GM21390 (cell line): Measurements from ENCODE around the gene DNAJB9.
A peak's percentile ranks its signal among the peaks of the same experiment; 100 is the strongest.
"Not testable (repeated sequence)": the region's sequence is repeated elsewhere in the genome, so short reads cannot be mapped to it uniquely, and the experiment has no call there.

Experiments
- ATAC-seq: cut with Tn5 transposase; IDR thresholded peaks from one replicate; pipeline ENCODE4 v1.9.1; 2021; ENCODE audit not compliant: unreplicated experiment

DNAJB9 gene

DNA sequence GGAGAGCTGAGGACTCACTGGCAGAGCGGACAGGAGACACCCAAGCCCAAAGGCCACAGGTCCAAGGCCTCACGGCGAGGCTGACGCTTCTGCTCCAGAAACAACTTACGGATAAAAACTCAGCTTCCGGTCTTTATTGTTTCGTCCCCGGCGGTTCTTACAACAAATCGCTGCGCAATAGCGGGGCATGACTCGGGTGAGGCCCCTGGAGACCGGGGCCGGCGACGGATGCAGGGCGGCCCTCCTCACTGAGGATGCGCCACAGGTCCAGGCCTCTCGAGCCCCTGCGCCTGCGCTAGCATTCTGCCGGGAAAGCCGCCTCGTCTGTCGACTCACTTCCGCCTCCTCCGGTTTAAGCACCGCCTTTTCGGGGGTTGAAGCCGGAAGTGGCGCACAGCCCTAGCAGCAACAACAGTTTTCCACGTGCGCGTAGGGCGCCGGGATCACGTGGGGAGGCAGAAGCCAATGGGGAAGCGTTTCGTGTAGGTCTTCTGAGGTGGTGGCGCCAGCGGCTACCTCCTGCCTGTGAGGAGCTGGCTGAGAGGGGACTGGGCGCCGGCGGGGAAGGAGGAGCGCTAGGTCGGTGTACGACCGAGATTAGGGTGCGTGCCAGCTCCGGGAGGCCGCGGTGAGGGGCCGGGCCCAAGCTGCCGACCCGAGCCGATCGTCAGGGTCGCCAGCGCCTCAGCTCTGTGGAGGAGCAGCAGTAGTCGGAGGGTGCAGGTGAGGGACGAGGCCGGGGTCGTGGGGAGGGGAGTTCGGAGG lies at the start of gene DNAJB9, which contains the start of gene THAP5:
TSS of gene DNAJB9 (plus strand) at position 494 of the 765 bp plus-strand sequence. CDS start 1,853 bp downstream, outside the sequence.
TSS of gene THAP5 (minus strand) at position 326 of the 765 bp plus-strand sequence. CDS start at position 189, 137 bp downstream.
- peak; percentile 92 for ATAC-seq

DNA sequence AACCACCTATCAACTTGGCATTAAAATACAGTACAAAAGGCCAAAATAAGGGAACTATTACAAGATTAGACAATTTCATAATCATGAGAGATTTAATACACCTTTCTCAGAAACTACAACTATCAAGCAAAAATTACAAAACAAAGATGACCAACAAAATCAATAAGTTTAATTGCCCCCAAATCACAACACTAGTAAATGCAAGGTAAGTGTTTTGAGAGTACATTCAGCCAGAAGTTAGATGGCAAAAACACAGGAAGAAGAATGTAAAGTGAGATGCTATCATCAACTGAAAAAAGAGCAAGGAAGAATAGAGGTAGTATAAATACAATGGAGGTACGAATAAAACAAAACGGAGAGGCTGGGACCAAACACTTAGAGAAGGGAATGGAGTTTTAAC lies 46.9 kb upstream of the DNAJB9 start:
- ATAC-seq = no peak

DNA sequence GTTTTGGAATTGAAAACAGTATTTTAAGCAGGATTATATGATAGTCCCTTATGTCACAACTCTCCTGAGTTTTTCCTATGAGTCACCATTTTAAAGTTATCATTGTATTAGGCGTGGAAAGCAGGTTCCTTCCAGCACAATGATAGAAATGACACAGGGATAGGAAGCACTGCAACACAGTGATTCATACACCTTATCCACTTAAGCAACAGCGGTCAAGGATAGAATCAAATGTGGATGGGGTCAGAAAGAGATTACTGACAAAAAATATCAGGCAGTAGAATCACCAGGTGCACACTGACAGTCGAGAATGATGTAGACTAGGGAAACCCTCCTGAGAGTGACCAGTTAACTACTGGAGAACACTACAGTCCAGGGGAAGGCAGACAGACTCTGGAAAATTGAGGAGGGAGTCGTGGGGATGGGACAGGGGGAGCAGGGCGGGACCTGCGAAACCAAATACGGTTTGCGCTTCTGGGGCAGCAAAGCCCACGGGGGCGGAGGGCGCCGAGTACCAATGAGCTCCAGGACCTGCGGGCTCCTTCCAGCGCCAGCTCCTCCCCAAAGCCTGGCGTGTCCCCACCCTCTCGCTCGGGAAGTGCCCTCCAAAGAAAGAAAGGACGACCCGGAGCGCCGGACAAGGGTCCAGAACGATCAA lies 44.2 kb upstream of the DNAJB9 start:
- ATAC-seq = peak; percentile 52

DNA sequence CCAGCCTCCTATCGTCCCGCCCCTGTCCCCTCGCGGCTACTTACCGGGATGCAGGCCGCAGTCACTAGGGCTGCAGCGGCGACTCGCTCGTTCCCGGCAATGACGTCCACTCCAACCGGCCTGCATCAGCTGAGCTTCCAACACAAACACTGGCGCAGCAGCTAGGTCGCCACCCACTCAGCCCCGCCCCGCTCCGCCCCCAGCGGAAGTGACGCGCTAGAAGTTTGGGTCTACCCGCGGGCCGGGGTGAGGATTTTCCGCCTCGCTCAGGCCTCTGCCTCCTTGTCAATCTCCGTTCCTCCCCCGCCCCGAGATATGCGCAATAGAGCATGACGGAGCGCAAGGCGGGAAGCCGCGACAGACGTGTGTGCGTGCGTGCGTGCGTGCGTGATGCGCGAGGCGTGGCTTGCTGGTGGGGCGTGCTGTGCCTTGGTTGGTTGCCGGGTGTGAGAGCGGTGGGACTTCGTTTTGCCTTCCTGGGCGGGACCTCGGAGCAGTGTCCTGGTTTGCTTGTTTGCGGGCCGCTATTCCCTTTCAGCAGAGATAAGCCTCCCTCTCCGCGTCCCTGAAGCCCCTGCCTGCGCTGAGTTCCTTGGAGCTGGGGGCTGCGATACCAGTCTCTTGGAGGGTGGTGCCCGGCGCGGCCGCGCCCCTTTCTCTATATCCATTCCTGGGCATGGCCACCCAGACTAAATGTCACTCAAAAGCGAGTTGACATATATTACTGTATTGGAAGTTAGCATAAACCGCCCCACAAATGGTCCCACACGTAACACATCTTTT lies 43.5 kb upstream of the DNAJB9 start, which contains the start of gene PNPLA8:
TSS of gene PNPLA8 (minus strand) at position 151 of the 783 bp plus-strand sequence. CDS start 10,644 bp downstream, outside the sequence.
- peak; percentile 93 for ATAC-seq

DNA sequence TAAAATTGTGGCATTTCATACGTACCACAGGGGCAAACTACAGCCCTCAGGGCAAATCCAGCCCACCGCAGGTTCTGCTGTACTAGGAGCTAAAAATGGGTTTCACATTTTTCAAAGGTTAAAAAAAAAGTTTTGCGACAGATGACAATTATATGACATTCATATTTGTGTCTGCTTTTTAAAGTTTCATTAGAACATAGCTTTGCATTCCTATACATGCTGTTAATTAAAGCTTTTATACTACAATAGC lies 43.0 kb upstream of the DNAJB9 start:
- no peak for ATAC-seq

DNA sequence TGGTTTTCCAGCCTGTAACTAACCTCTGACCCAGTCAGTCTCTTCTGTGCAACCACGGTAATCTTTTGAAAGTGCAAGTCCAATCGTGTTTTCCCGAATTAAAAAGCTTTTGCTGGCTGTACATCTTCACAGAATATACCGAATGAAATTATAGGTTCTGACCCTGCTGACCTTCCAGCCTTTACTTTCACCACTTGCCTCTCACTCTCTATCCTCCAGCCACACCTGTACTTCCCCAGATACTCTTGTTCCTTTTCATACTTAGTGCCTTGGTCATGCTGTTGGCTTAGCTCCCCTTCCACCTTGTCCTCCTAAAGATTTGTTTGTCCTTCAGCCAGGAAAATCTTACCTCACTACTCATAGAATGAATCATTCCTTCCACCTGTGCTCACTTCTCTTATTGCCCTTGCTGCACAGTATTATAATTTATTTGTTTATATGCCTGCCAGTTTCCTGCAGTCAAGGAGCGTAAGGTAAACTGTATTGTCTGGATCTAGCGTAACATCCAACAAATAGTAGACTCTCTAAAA lies 41.4 kb upstream of the DNAJB9 start:
- ATAC-seq = no peak

DNA sequence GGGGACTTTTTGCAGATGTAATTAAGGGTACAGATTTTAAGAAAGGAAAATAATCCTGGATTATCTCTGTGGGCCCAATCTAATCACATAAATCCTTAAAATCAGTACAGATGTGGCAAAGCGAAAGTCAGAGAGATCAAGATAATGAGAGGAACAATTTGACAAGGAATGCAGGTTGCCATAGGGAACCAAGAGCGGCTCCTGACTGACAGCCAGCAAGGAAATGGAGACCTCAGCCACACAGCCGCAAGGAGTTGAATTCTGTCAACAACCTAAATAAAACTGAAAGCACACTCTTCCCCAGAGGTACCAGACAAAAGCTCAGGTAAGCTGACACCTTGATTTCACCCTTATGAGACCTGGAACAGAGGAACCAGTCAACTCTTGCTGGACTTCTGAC lies 40.3 kb upstream of the DNAJB9 start:
- no peak for ATAC-seq

DNA sequence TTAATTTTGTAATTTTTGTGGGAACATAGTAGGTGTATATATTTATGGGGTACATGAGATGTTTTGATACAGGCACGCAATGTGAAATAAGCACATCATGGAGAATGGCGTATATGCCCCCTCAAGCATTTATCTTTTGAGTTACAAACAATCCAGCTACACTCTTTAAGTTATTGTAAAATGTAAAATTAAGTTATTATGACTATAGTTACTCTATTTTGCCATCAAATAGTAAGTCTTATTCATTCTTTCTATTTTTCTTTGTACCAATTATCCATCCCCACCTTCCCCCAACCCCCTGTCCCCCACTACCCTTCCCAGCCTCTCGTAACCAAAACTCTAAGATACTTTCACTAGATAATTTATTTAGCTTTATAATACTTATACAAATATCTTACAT lies 36.0 kb upstream of the DNAJB9 start:
- ATAC-seq = no peak

DNA sequence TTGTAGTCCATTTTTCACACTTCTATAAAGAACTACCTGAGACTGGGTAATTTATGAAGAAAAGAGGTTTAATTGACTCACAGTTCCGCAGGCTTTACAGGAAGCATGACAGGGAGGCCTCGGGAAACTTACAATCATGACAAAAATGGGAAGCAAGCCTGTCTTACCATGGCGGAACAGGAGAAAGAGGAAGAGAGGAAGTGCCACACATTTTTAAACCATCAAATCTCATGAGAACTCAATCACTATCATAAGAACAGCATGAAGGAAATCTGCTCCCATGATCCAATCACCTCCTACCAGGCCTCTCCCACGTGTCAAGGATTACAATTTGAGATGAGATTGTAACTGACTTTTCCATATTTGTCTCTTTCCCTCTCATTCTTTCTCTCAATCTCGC lies 34.4 kb upstream of the DNAJB9 start:
- no peak for ATAC-seq

DNA sequence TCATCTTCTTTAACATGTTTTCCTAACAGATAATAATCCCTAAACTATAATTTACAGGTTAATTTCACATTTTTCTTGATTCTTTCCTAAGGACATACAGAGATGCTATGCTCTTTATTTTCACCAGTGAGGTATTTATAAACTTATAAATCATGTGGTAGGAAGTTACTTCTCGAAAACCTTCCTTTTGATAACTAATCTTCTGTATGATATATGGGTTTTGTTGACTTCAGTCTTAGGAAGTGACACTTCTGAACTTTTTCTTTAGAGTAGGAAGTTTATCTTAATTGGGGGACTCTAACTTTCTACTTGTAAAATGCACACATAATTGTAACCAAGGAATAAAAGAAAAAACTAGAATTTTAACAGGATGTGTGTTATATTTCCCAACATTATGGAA lies 33.9 kb upstream of the DNAJB9 start:
- ATAC-seq = no peak

DNA sequence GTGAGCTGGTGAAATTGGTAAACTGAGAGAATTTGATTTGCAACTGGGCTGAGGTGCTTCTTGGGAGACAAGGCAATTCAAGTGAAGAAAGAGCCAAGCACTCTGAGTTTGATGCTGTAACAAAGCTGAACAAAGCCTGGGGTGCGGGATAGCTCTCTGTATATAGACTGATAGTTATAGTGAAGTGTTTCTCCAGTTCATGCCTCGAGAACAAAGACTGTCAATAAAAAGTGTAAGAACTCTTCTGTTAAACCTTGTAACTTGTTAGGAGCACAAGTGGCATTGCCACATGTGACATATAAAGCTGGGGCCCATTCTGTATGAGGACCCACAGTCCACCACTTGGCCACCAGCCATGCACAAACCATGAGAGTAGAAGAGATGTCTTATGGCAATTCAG lies 32.4 kb upstream of the DNAJB9 start:
- no peak for ATAC-seq

DNA sequence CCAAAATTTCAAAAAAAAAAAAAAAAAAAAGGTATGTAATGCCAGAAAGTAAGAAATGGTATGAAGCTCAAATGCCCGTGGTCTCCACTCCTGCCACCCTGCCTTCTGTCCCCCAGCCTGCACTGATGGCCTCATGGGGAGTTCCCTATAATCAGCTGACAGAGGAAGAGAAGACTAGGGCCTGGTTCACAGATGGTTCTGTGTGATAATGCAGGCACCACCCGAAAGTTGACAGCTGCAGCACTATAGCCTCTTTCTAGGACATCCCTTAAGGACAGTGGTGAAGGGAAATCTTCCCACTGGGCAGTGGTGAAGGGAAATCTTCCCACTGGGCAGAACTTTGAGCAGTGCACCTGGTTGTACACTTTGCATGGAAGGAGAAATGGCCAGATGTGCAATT lies 31.4 kb upstream of the DNAJB9 start:
- ATAC-seq = not testable (repeated sequence)

DNA sequence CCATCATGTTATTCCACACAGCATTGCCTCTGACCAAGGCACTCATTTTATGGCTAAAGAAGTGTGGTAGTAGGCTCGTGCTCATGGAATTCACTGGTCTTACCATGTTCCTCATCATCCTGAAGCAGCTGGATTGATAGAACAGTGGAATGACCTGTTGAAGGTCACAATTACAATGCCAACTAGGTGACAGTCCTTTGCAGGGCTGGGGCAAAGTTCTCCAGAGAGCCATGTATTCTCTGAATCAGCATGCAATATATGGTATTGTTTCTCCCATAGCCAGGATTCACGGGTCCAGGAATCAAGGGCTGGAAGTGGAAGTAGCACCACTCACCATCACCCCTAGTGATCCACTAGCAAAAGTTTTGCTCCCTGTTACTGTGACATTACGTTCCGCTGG lies 31.0 kb upstream of the DNAJB9 start:
- ATAC-seq = not testable (repeated sequence)

DNA sequence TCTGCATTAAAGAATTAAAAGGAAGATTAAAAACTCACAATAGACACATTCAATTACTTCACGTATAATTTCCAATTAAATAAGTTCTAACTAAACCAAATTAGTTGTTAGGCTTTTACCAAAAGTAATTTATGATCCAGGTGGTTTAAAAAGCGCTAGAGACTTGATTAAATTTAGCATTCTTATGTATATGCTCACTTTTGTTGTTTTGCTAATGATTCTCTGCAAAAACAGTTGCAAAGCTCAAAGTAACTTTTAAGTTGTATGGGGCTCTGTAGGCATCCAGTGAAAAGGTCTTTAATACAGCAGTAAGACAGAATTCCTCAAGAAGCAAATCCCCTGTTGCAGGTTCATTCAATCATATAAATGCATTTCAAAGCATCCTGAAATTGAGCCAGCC lies 28.2 kb upstream of the DNAJB9 start:
- ATAC-seq = no peak

DNA sequence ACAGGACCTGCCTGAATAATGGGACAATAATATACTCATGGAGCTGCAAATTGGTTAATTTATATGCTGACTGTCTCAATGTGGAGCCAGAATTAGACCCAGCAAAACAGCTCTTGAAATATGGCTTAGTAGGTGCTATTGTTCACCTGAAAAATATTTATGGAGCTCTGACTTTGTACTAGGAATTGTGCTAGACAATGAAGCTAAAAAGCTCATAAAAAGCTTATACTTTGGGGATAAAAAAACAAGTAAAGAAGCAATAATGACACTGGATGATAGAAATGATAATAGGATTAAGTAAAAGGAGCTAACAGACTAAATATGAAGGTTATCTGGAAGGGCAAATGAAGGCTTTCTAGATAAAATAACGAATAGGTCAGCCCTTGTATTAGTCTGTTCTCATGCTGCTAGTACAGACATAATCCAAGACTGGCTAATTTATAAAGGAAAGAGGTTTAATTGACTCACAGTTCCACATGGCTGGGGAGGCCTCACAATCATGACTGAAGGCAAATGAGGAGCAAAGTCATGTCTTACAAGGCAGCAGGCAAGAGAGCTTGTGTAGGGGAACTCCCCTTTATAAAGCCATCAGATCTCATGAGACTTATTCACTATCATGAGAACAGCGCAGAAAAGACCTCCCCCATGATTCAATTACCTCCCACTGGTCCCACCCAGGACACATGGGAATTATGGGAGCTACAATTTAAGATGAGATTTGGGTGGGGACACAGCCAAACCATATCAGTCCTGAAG lies 21.4 kb upstream of the DNAJB9 start:
- not testable (repeated sequence) for ATAC-seq

DNA sequence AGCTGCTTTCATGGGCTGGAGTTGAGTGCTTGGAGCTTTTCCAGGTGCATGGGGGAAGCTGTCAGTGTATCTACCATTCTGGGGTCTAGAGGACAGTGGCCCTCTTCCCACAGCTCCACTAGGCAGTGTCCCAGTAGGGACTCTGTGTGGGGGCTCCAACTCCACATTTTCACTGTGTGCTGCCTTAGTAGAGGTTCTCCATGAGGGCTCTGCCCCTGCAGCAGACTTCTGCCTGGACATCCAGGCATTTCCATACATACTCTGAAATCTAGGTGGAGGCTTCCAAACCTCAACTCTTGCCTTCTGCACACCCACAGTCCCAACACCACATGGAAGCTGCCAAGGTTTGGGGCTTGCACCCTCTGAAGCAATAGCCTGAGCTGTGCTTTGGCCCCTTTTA lies 13.0 kb upstream of the DNAJB9 start:
- not testable (repeated sequence) for ATAC-seq

DNA sequence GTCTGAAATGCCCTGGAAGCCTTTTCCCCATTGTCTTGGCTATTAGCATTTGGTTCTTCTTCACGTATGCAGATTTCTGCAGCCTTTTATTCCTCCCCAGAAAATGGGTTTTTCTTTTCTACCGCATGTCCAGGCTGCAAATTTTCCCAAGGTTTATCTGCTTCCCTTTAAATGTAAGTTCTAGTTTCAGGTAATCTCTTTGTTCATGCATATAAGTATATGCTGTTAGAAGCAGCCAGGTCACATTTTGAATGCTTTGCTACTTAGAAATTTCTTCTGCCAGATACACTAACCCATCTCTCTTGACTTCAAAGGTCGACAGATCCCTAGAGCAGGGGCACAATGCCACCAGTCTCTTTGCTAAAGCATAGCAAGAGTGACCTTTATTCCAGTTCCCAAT lies 12.5 kb upstream of the DNAJB9 start:
- ATAC-seq = no peak

DNA sequence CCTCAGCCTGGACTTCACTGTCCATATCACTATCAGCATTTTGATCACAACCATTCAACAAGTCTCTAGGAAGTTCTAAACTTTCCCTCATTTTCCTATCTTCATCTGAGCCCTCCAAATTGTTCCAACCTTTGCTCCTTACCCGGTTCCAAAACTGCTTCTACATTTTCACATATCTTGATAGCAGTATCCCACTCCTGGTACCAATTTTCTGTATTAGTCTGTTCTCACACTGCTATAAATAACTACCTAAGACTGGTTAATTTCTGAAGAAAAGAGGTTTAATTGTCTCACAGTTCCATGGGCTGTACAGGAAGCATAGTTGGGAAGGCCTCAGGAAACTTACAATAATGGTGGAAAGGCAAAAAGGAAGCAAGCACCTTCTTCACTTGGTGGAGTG lies 12.1 kb upstream of the DNAJB9 start:
- ATAC-seq = no peak

DNA sequence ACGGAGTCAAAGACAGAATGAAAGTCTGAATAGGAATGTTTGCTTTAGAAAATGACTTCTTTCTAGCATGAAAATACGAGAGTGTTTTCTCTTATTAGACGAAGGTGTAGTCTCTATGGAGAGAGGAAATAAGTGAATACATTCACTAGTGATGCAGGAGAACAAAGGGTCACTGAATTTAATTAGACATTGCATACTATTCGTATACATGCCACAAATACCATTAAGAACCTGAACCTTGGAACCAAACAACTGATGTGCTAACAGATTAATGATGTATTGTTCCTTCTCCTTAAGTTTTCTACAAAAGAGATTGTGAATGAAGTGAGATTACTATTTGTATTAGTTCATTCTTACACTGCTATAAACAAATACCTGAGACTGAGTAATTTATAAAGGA lies 10.4 kb upstream of the DNAJB9 start:
- no peak for ATAC-seq

DNA sequence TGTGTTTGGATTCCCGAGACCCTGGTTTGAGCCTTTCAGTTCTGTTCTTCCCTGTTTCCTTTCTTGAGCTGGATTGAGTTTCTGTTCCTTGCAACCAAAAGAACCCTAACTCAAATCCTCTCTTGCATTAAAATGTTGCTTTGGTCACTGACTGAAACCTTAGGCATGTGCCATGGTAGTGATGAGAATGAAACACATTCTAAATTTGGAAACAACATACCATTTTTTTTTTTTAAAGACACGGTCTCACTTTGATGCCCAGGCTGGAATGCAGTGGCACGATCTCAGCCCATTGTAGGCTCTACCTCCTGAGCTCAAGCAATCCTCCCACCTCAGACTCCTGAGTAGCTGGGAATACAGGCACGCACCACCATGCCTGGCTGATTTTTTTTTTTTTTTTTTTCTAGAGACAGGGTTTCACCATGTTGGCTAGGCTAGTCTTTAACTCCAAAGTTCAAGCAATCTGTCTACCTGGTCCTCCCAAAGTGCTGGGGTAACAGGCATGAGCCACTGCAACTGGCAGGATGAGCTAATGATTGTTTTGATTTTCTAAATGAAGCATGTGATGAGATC lies 8.5 kb upstream of the DNAJB9 start:
- ATAC-seq = no peak

DNA sequence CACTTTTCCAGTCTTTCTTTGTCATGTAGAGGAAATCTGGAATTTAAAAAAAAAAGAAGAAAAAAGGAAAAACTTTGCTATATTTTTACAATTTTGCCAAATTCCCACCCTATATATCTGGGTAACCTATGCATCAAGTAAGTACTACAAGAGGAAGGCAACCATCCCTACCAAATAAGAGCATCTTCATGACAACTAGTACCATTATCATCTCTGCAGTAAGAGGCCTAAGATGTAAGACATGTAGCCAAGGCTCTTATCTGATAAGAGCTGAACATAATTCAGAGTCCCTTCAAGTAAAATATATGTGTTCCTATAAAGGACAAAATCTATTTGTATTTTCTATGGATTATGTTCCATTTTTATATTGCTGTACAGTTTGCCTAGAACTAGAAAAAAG lies 3.7 kb upstream of the DNAJB9 start:
- ATAC-seq = no peak
